ENCODE data around the gene DERL2.

Gene DERL2

DNA sequence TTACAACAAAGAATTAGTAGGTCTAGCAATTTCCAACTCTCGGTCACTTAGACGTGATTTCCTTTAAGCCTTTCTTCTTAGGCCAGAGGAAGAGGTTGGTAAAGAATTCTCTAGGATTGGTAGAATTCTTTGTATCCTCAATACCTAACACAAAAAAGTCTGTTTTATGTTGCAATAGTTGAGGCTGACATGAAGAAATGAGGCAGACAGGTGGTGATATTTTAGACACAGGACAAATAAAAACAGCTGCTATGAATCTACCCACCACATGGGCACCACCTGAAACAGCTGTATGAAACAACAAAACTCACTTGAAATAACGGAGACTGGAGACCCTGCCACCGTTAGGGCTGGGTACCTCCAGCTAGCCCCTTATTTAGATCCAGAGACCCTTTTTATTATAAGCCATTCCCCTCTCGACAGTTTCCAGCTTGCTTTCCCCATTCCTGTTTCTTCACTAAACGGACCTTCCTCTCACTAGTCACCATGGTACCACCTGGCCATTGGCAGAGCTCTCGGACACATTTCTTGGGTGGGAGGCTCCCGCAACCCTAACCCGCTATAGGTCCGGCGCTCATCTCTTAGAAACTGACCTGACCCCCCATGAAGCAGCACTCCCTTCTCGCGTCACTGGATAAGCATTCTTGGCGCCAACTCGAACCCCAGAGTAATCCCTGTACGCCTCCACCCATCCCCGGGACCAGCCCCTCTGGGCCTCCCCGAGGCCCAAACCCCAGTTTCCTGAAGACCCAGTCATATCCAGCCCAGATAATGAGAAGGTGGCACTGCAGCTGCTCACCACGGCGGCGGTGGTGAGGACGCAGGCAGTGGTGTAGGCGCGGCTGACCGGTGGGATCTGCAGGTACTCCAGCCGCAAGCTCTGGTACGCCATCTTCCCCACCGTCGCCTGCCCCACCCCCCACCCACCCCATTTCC is at the start of gene DERL2:
TSS of gene DERL2 (minus strand) at position 909 of the 936 bp plus-strand sequence. CDS start at position 892, 17 bp downstream.
- TF ChIP-seq GATA1 (IDR thresholded peaks at IDR 0.05; ENCODE audit: low read depth, low read length) (no peak), POLR2A (IDR thresholded peaks at IDR 0.05; ENCODE audit: low read length) (no peak)
- DNase-seq: peak; percentile 65 to 85

DNA sequence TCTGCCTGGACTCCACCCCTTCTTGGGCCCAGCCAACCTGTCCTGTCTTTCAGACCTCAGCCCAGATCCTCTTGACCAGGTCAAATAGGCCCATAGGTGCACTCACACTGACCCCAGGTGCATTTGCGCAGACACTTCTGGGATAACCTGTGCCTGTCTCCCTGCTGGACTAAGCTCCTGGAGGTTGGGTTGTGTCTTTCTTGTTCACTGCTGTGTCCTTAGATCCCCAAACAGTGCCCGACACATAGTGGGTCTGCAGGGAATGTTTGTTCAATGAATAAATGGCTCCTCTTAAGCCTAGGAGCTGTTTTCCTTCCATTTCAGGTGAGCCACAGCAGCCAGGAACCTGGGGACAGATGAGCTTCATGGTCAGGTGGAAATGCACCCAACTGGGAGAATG is 49.5 kb upstream of the DERL2 start:
- TF ChIP-seq GATA1 (IDR thresholded peaks at IDR 0.05; ENCODE audit: low read depth, low read length): no peak
- TF ChIP-seq POLR2A (IDR thresholded peaks at IDR 0.05; ENCODE audit: low read length): no peak
- no peak for DNase-seq

DNA sequence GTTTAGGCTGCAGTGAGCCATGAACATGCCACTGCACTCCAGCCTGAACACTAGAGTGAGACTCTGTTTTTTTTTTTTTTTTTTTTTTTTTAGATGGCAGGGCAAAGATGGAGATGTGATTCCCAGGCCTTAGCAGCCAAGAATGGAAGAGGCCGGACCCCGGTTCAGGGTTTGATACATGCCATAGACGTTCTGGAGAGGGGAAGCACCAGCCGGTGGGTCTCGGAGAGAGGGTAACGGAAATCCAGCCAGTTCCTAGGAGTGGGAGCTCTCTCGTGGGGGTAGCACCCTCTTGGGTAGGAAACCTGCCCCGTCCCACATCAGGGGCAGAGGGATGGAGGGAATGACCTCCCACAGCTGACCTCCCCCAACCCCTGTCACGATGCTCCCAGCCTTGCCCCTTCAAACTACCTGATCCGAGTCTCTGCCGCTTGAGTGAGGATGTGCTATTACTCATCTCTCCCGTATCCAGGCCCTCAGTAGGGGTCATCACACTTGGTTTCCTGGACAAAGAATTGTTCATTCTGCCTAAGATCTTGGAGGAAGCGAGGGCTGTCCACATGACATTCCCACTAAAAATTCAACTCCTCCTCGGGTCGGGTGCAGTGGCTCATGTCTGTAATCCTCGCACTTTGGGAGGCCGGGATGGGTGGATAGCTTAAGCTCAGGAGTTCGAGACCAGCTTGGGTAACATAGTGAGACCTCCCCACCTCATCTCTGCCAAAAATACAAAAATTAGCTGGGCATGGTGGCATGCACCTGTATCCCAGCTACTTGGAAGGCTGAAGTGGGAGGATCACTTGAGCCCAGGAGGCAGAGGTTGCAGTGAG is 47.7 kb upstream of the DERL2 start:
- TF ChIP-seq POLR2A (IDR thresholded peaks at IDR 0.05; ENCODE audit: low read length) (no peak), GATA1 (IDR thresholded peaks at IDR 0.05; ENCODE audit: low read depth, low read length) (no peak)
- no peak for DNase-seq

DNA sequence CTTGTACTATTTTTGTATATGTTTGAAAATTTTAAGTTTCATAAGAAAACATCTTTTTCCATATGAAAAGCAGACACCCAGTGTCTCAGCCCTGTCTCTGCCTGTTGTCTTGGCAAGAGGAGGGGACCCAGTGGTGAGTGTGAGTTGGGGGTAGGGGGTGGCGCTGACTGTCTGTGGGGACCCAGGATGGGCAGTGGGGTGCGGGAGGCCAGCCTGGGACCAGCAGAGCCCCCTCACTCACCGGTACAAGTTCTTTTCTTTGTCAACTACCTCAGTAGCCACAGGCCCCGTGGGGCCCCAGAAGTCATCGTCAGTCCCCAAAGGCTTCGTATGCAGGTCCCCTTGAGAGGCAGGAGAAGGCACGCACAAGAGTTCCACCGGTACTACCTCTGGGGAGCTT is 46.6 kb upstream of the DERL2 start:
- no peak for DNase-seq
- no peak for TF ChIP-seq GATA1 (IDR thresholded peaks at IDR 0.05; ENCODE audit: low read depth, low read length)
- no peak for TF ChIP-seq POLR2A (IDR thresholded peaks at IDR 0.05; ENCODE audit: low read length)

DNA sequence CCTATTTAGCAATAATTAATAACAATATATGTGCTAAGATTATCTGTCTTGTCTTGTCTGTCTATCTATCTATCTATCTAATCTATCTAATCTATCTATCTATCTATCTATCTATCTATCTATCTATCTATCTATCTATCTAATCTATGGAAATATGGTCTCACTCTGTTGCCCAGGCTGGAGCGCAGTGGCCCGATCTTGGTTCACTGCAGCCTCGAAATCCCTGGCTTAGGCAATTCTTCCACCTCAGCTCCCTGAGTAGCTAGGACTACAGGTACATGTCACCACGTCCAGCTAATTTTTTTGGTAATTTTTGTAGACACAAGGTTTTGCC is 45.1 kb upstream of the DERL2 start:
- no peak for TF ChIP-seq POLR2A (IDR thresholded peaks at IDR 0.05; ENCODE audit: low read length)
- TF ChIP-seq GATA1 (IDR thresholded peaks at IDR 0.05; ENCODE audit: low read depth, low read length): no peak
- DNase-seq: no peak

DNA sequence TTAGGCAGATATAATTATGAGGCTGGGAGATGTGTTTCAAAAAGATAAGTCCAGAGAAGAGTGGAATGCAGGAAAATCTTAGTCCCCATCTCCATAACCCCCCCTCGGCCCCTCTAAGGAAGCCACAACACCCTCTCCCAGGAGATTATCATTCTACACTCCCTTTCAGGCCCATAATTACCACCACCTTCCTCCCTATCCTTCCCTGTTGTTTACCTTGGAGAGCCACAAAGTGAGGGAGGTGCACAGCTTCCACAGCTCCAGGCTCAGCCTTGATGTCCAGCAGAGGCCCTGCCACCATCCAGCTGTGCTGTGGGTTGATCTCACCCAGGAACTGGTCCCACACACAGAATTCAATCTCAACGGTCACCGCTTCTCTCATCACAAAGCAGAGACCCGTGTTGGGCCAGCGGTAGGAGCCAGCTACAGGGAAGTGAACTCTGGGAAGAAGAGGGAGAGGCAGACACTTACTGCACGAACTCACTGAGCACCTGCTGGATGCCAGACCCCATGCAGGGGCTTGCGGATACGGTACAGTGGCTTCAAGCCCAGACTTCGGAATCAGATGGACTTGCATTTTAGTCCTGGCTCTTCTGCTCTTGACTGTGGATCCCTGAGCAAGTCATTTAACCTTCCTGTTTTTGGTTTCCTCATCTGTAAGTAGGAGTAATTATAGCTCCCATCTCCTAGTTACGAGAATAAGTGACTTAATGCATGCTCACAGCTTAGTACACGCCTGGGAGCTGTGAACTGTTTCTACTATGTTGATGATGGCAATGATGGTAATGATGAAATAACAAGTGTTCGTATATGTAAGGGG is 44.5 kb upstream of the DERL2 start:
- no peak for TF ChIP-seq GATA1 (IDR thresholded peaks at IDR 0.05; ENCODE audit: low read depth, low read length)
- TF ChIP-seq POLR2A (IDR thresholded peaks at IDR 0.05; ENCODE audit: low read length): no peak
- no peak for DNase-seq

DNA sequence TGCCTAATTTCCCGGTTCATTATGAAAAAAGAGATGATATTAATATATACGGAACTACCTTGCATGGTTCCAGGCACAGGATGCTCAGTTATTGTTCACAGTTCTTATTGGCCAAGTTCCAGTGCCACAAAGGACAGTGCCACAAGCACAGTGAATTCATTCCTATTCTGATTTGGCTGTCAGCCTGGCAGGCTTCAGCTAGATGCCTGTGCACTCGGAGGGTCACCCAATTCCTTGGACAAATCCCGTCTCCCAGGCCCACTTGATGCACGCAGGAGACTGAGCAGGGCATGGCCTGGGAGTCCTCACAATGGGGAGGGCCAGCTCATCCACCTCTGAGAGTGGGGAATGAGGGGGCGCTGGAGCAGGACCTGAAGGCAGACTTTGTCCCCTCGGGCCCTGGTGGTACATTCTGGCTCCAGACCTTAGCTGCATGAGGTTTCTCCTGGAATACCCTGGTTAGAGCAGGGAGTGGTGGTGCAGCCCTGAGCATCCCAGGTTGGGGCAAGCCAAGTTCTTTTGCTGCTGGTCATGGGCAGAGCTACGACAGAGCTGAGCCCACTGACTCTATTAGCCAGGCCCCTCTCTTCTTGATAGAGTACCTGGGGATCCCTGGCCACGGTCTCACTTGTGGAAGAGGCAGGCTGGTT is 41.7 kb upstream of the DERL2 start:
- no peak for DNase-seq
- TF ChIP-seq POLR2A (IDR thresholded peaks at IDR 0.05; ENCODE audit: low read length) (no peak), GATA1 (IDR thresholded peaks at IDR 0.05; ENCODE audit: low read depth, low read length) (no peak)

DNA sequence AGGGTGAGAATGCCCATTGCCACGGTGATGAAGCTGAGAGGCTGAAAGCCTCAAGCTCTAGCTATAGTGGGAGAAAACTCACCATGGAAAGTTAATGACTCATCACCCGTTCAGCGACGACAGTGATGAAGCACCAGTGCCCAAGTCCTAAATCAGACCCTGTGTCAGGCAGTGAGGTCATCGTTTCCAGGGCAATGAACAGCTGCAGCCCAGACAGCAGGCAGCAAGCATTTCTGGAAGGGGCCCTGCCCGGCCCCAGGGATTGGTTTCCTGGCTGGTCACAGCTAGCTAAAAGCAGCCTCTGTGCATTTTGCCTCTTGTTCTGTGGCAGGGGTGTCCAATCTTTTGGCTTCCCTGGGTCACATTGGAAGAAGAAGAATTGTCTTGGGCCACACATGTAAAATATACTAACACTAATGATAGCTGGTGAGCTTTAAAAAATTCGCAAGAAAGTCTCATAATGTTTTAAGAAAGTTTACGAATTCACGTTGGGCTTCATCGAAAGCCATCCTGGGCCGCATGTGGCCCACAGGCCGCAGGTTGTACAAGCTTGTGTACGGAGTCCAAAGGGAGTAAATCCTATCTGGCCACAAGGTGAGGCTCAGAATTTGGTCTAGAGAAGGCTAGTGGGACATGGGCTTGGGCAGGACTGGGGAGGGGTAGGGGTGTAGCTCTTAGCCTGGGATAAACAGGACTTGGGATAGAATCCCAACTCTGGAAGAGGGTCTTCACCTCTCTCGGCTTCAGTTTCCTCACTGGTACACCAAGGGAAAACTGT is 41.0 kb upstream of the DERL2 start:
- TF ChIP-seq POLR2A (IDR thresholded peaks at IDR 0.05; ENCODE audit: low read length) (no peak), GATA1 (IDR thresholded peaks at IDR 0.05; ENCODE audit: low read depth, low read length) (no peak)
- DNase-seq: peak in 1 of 2 experiments; percentile 62

DNA sequence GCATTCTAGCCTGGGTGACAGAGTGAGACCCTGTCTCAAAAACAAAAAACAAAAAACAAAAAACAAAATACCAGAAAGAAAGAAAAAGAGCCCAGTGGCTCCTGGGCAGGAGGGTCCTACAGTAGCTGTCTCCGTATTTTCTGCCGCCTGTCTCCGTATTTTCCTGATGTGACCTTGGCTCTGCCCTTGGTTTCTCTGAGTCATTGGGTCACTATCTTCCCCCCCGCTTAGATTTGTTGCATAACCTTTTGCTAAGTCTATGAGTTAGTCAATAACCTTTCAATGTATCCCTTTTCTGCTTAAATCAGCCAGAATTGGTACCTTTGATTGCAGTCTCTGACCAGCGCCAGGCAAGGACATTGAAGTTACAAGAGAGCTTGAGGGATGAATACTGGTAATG is 37.3 kb upstream of the DERL2 start:
- DNase-seq: no peak
- TF ChIP-seq GATA1 (IDR thresholded peaks at IDR 0.05; ENCODE audit: low read depth, low read length) (no peak), POLR2A (IDR thresholded peaks at IDR 0.05; ENCODE audit: low read length) (no peak)

DNA sequence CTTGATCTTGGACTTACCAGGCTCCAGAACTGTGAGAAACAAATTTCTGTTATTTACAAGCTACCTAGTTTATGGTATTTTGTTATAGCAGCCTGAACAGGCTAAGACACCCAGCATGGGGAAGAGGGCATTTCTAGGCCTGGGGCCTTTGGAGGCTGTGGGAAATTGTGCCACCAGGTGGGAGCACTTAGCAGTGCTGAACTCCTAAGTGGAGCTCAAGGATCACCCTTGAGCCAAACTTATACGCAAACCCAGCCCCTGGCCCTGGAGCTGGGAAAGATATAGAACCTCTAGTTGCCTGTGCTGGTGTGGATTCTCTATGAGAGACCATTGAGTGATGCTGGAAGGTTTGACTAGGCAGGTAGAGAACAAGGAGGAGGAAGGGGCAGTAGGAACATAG is 36.5 kb upstream of the DERL2 start:
- no peak for DNase-seq
- TF ChIP-seq POLR2A (IDR thresholded peaks at IDR 0.05; ENCODE audit: low read length) (no peak), GATA1 (IDR thresholded peaks at IDR 0.05; ENCODE audit: low read depth, low read length) (no peak)

DNA sequence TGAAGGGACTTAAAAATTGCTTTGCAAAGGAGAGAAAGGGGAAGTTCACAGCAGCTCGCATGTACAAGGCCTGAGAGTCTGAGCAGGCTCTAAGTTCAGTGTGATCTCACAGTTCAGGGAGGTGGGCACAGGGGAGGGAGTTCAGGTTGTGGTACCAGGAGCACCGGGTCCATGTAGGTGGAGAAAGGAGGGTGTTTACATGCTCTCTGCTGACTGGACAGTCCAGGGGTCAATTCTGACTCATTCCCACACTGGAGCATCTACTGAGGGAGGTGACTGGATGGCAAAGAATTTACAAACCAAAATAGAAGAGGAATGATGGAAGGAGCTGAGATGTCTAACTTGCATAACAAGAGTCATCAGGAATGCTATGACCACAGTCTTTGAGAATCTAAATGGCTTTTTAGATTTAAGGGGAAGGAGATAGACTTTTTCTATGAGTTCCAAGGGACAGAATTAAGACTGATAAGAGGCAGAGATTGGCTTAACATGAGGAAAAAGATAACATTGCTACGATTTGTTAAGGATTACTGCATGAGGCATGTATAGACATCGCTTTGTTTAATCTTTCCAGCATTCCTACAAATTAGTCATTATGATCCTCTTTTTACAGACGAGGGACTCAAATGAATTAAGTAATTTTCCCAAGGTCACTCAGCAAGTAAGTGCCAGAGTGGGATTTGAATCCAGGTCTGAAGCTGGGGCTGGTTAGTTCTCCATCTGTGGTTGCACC is 30.2 kb upstream of the DERL2 start:
- no peak for DNase-seq
- TF ChIP-seq POLR2A (IDR thresholded peaks at IDR 0.05; ENCODE audit: low read length) (no peak), GATA1 (IDR thresholded peaks at IDR 0.05; ENCODE audit: low read depth, low read length) (no peak)

DNA sequence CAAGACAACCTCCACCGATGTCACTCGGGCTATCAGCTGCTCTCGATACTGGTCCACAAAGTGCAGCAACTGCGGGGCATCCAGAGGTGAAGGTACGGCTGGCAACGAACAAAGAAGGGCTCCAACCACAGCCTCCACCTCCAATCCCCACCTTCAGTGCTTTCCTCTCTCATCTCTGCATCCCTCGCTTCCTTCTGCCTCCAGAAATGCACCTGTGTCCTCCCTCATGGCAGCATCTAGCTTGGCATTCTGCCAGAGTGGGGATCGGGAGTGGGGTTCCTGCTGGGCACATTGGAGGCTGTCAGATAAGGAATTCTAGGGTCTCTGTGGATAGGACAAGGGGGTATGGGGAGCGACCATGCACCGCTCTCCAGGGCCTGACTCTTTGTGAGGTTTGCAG is 29.0 kb upstream of the DERL2 start:
- no peak for DNase-seq
- no peak for TF ChIP-seq GATA1 (IDR thresholded peaks at IDR 0.05; ENCODE audit: low read depth, low read length)
- TF ChIP-seq POLR2A (IDR thresholded peaks at IDR 0.05; ENCODE audit: low read length): no peak
